ENCODE results near the gene TNS1.

- TF ChIP-seq CTCF (IDR thresholded peaks at IDR 0.05) (no peak), POLR2A (IDR thresholded peaks at IDR 0.05) (no peak)
Observed at GRCh38 chr2:218017211-218018053, 14.6 kb upstream of the TNS1 start.

All from lower leg skin (tissue), 3 donors.